Endothelial cell of umbilical vein (primary cell): ENCODE measurements around the gene ULBP2. TPM values are rescaled to one million over a fixed set of nuclear protein-coding genes. Genes with fewer than 3 reads are reported as not detected.

Experiments used
- BruUV-seq: library from RNA; stranded (reverse); fragments of 400-500 nt; replicated peaks from 2 replicates; lab custom pipeline; 2021; lab: Mats Ljungman, UMichigan
- CTCF ChIA-PET: fragments of 300-600, 350-600 bp; sonication (Branson Sonifier 250); formaldehyde crosslinking; loops from one replicate; lab custom pipeline; 2021; ENCODE audit warnings: antibody characterized with exemption, inconsistent platforms; lab: Charles Lee
- POLR2A ChIA-PET: fragments of 300-600, 350-600 bp; sonication (Branson Sonifier 250); formaldehyde crosslinking; loops from one replicate; lab custom pipeline; 2021; ENCODE audit warnings: antibody characterized with exemption, inconsistent platforms; lab: Charles Lee
- DNase-seq: peaks from one replicate; pipeline ENCODE4 v3.0.0-alpha.2; 2011; ENCODE audit warnings: low read depth, low spot score
- FAIRE-seq: peaks from 2 replicates; lab custom pipeline; 2011; peaks lifted over from hg19 to GRCh38; lab: Jason Lieb, UNC
- H2AFZ ChIP-seq: 2 replicates; pipeline ENCODE4 v1.6.0; 2012; ENCODE audit warnings: low read depth, low read length, control low read depth, inconsistent platforms
- H3K27ac ChIP-seq: 2 replicates; pipeline ENCODE4 v1.5.1; 2011; ENCODE audit warnings: low read depth, mild to moderate bottlenecking, control low read depth, low read length, moderate library complexity; ENCODE audit not compliant: insufficient read depth
- H3K27me3 ChIP-seq, 2 experiments: 2 replicates each; pipeline versions ENCODE4 v1.6.0 to v1.6.1; 2011; ENCODE audit warnings: low read length in 2 of 2, mixed read lengths in 1 of 2; ENCODE audit not compliant: control insufficient read depth in 2 of 2, insufficient read depth in 2 of 2
- H3K36me3 ChIP-seq, 2 experiments: 2 replicates in 1 of 2; 3 replicates in 1 of 2; pipeline ENCODE4 v1.5.1; 2011; ENCODE audit warnings: low read length in 2 of 2, mild to moderate bottlenecking in 1 of 2, moderate library complexity in 1 of 2; ENCODE audit not compliant: control insufficient read depth in 2 of 2, insufficient read depth in 2 of 2; ENCODE audit errors: extremely low read depth in 1 of 2
- H3K4me1 ChIP-seq: 3 replicates; pipeline ENCODE4 v1.5.1; 2011; ENCODE audit warnings: mild to moderate bottlenecking, low read length; ENCODE audit not compliant: control insufficient read depth, insufficient read depth; ENCODE audit errors: extremely low read depth
- H3K4me2 ChIP-seq: 2 replicates; pipeline ENCODE4 v1.6.1; 2011; ENCODE audit warnings: low read length, control low read depth, mixed read lengths; ENCODE audit not compliant: insufficient read depth
- H3K4me3 ChIP-seq, 3 experiments: fragments of 200-600 bp in 1 of 3; sonication (generic), shearing (Covaris generic) in 1 of 3; replicated peaks in 1 of 3; 2 replicates each; pipeline ENCODE4 v1.5.1; 2011 to 2016; ENCODE audit warnings: control low read depth in 3 of 3, low read length in 3 of 3, mild to moderate bottlenecking in 2 of 3, inconsistent platforms in 1 of 3, low read depth in 1 of 3, moderate library complexity in 1 of 3; ENCODE audit not compliant: insufficient read depth in 1 of 3
- H3K79me2 ChIP-seq: 2 replicates; pipeline ENCODE4 v1.6.0; 2012; ENCODE audit warnings: low read length, inconsistent platforms; ENCODE audit not compliant: control insufficient read depth, insufficient read depth
- H3K9ac ChIP-seq: replicated peaks from 2 replicates; pipeline ENCODE3; 2011; ENCODE audit warnings: low read length, control low read depth; ENCODE audit not compliant: insufficient read depth; ENCODE audit errors: extremely low read depth
- H3K9me1 ChIP-seq: replicated peaks from 3 replicates; pipeline ENCODE4 v1.6.0; 2011; ENCODE audit warnings: mild to moderate bottlenecking, low read length; ENCODE audit not compliant: control insufficient read depth, insufficient read depth; ENCODE audit errors: extremely low read depth
- H3K9me3 ChIP-seq: replicated peaks from 2 replicates; pipeline ENCODE4 v1.5.1; 2012; ENCODE audit warnings: low read length, inconsistent platforms; ENCODE audit not compliant: control insufficient read depth, insufficient read depth
- H4K20me1 ChIP-seq: replicated peaks from 2 replicates; pipeline ENCODE3; 2011; ENCODE audit warnings: mild to moderate bottlenecking, low read length; ENCODE audit not compliant: control insufficient read depth, insufficient read depth; ENCODE audit errors: extremely low read depth
- CTCF ChIP-seq, 2 donors: IDR thresholded peaks; 1 replicate in 1 of 2; 2 replicates in 1 of 2; pipeline ENCODE4 v1.5.1; 2011; ENCODE audit warnings: low read length in 2 of 2, mild to moderate bottlenecking in 2 of 2, moderate library complexity in 2 of 2, control low read depth in 1 of 2, inconsistent platforms in 1 of 2, low read depth in 1 of 2; ENCODE audit not compliant: insufficient read depth in 1 of 2; ENCODE audit errors: extremely low read depth in 1 of 2
- EZH2 ChIP-seq: IDR thresholded peaks from 2 replicates; pipeline ENCODE4 v1.6.1; 2012; ENCODE audit warnings: borderline replicate concordance, low read depth, mild to moderate bottlenecking, moderate library complexity, low read length, inconsistent platforms; ENCODE audit not compliant: severe bottlenecking
- FOS ChIP-seq: IDR thresholded peaks from 2 replicates; pipeline ENCODE4 v1.6.1; 2011; ENCODE audit warnings: mild to moderate bottlenecking, low read length, moderate library complexity, borderline replicate concordance; ENCODE audit not compliant: insufficient read depth
- GATA2 ChIP-seq: IDR thresholded peaks from 2 replicates; pipeline ENCODE4 v1.7.0; 2011; ENCODE audit warnings: low read depth, mild to moderate bottlenecking, moderate library complexity, mixed read lengths, low read length; ENCODE audit not compliant: insufficient read length, insufficient read depth
- JUN ChIP-seq: IDR thresholded peaks from 2 replicates; pipeline ENCODE4 v1.6.1; 2011; ENCODE audit warnings: borderline replicate concordance, low read depth; ENCODE audit not compliant: insufficient read length, insufficient read depth
- MAX ChIP-seq: IDR thresholded peaks from 2 replicates; pipeline ENCODE4 v1.6.1; 2011; ENCODE audit not compliant: insufficient read depth, insufficient read length
- MYC ChIP-seq: IDR thresholded peaks from one replicate; pipeline ENCODE4 v1.6.1; 2011; ENCODE audit warnings: mild to moderate bottlenecking, low read depth, low read length
- POLR2A ChIP-seq: IDR thresholded peaks from 2 replicates; pipeline ENCODE4 v1.6.1; 2012; ENCODE audit warnings: low read depth, mild to moderate bottlenecking, control low read depth, low read length
- POLR2AphosphoS5 ChIP-seq: IDR thresholded peaks from 2 replicates; pipeline ENCODE4 v1.6.1; 2012; ENCODE audit warnings: low read depth, mild to moderate bottlenecking, control low read depth, low read length, moderate library complexity; ENCODE audit not compliant: insufficient read depth
- dilution Hi-C: fragments of 300-500 bp; cut with MboI; formaldehyde crosslinking; loops from one replicate; pipeline ENCODE4 v1.15.0; 2019; ENCODE audit warnings: low sequenced_read_pairs; ENCODE audit not compliant: extremely low pct_ligation_motif_present
- intact Hi-C: fragments of 100-400 bp; cut with micrococcal nuclease; formaldehyde crosslinking; loops from one replicate; pipeline ENCODE4 v1.10.0; 2022
- polyA plus RNA-seq, 4 experiments: library from polyadenylated mRNA; depleted of rRNA in 3 of 4; stranded (reverse) in 3 of 4; unstranded in 1 of 4; fragments of >200 nt; gene quantifications; 2 replicates each; pipeline versions ENCODE4 v1.2.1 to v1.2.3, GENCODE V29; 2011 to 2012; ENCODE audit warnings: missing spikeins in 1 of 4
- total RNA-seq: library from RNA; stranded (reverse); gene quantifications from 2 replicates; pipeline ENCODE4 v1.2.3, GENCODE V29; 2021

ULBP2 gene
- total and polyA plus RNA-seq, 2 donors (not counting 3 experiments of a cell fraction or from before 2014, with no cell fraction given), result 7.0 to 22.8 TPM

GRCh38 chr6:149897855-149898744 lies 43.7 kb upstream of the ULBP2 start, which contains the start of gene RAET1E:
Gene RAET1E, minus strand, starts transcription at chr6:149898113. Its CDS starts 7,212 bp downstream, at chr6:149890901.
- H3K9ac ChIP-seq, result no peak within 1 kb of the TSS
- intact Hi-C loops, result loop anchor here (2.0 kb wide), 1 partner anchor 33 kb away; the partner anchor contains the start of gene LRP11

GRCh38 chr6:149898966-149899365 lies 42.8 kb upstream of the ULBP2 start:
- ChIA-PET POLR2A (no interaction called here), CTCF (interaction anchor here (0.9 kb wide), 1 partner anchor 86 kb away, joined by 3 read pairs; no protein-coding TSS in a partner anchor)
- no peak overlapping the region for H3K9ac ChIP-seq
- H4K20me1 ChIP-seq, result no peaks in the 10 kb centered on the region
- dilution Hi-C loops (no loop called here), intact Hi-C loops (no loop called here)
- no peaks in the 10 kb centered on the region for H3K9me3 ChIP-seq
- FAIRE-seq (no peak), DNase-seq (no peak)
- no peaks in the 10 kb centered on the region for H3K9me1 ChIP-seq
- BruUV-seq, result no TSS peak
- H3K27me3 ChIP-seq, result peaks cover 4 to 10% of the 10 kb centered on the region in 2 experiments
- H3K27ac ChIP-seq, result no peak overlapping the region
- no peak for TF ChIP-seq POLR2A
- no peak for TF ChIP-seq EZH2
- no peak for TF ChIP-seq FOS
- TF ChIP-seq GATA2, result no peak
- no peak for TF ChIP-seq POLR2AphosphoS5
- TF ChIP-seq JUN, result no peak
- TF ChIP-seq MYC, result no peak
- TF ChIP-seq CTCF (IDR thresholded peaks at IDR 0.05; ENCODE audit: extremely low read depth in 1 of 2, insufficient read depth in 1 of 2, low read depth in 1 of 2, low read length in 2 of 2), result no peak
- TF ChIP-seq MAX, result no peak
- peaks cover 17% of the 10 kb centered on the region for H3K4me1 ChIP-seq
- H3K36me3 ChIP-seq, result no peaks in the 10 kb centered on the region
- H2AFZ ChIP-seq, result no peak overlapping the region
- H3K4me3 ChIP-seq, result no peak overlapping the region
- no peaks in the 10 kb centered on the region for H3K79me2 ChIP-seq
- no peak overlapping the region for H3K4me2 ChIP-seq

More at GRCh38 chr6:149897855-149898744, 43.7 kb upstream of the ULBP2 start, which contains the start of gene RAET1E:
- Histone ChIP-seq H3K4me2 (no peak within 1 kb of the TSS), H3K9me3 (no peaks in the 10 kb centered on the region), H3K4me3 (no peak within 1 kb of the TSS), H2AFZ (peak within 1 kb of the TSS; percentile 8), H3K9me1 (no peaks in the 10 kb centered on the region), H3K27ac (no peak within 1 kb of the TSS), H4K20me1 (no peaks in the 10 kb centered on the region), H3K36me3 (no peaks in the 10 kb centered on the region), H3K27me3 (peaks cover 2 to 7% of the 10 kb centered on the region in 2 experiments), H3K4me1 (peaks cover 17% of the 10 kb centered on the region), H3K79me2 (no peaks in the 10 kb centered on the region)
- ChIA-PET CTCF (interaction anchor here (0.8 to 0.9 kb wide), 2 partner anchors 85 to 118 kb away, joined by 3 read pairs; no protein-coding TSS in a partner anchor), POLR2A (interaction anchor here (0.6 kb wide), 1 partner anchor 36 kb away, joined by 3 read pairs; no protein-coding TSS in a partner anchor)
- DNase-seq (no peak), FAIRE-seq (no peak)
- BruUV-seq, result no TSS peak
- dilution Hi-C loops, result no loop called here
- TF ChIP-seq MAX, result no peak
